ACHN (cell line): ENCODE measurements around the gene GSTT2B.
"Not testable (repeated sequence)": the region's sequence is repeated elsewhere in the genome, so short reads cannot be mapped to it uniquely, and the experiment has no call there.

Experiments used
- DNase-seq: peaks from one replicate; pipeline ENCODE4 v3.0.0-alpha.2; 2015
- in situ Hi-C: cut with HindIII; loops from 2 replicates; pipeline ENCODE4 v1.10.0; 2017; ENCODE audit warnings: low sequenced_read_pairs, low pct_ligation_motif_present, low pct_unique_long_range_greater_than_20kb

GSTT2B gene

DNA sequence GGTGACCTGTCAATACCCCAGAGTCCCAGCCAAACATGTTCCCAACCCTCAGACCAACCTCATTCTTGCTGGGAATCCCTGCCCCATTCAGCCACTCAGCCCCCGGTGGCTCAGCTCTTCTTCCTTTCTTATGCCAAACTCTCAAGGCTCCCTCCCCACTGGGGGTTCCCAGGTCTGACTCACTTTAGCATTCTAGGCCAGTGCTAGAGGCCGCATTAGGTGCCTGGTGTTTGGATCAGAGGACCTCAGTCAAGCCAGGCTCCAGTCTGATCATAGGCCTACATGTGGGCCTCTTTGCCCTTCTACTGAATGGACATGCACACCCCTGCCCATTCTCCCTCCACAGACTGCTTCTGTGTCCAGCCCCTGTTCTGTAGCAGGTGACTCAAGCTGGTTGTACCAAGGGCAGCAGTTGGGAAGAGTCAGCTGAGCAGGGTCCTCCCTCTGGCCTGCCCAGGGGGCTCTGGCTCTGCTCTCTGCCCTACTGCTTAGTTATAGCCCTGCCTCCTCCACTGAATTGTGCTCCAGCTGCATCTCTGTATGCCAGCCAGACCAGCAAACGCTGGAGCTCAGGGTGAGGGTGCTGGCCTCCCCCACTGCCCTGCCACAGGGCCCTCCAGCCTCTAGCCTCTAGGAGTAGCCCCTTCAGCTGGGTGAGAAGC, 28.7 kb upstream of the GSTT2B start:
- DNase-seq, in situ Hi-C loops: not testable (repeated sequence)

DNA sequence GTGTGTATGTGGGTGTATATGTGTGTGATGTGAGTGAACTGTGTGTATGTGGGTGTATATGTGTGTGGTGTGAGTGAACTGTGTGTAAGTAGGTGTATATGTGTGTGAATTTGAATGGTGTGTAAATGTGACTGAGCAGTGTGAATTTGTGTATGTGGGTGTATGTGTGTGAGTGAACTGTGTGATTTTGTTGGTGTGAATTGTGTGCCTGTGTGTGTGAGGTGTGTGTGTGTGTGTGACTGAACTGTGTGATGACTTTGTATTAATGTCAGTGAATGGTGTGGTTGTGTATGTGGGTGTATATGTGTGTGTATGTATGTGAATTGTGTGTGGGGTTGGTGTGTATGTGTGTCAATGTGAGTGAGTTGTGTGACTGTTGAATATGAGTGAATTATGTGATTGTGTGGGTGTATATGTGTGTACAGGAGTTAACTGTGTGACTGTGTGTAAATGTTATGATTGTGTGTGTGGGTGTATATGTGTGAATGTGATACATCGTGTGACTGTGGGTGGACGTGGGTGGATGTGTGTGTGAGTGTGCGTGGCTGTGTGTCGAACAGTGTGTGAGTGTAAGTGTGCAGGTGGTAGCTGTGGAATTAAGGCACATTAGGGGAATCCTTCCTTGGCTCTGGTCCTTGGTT, 25.7 kb upstream of the GSTT2B start:
- in situ Hi-C loops, DNase-seq: not testable (repeated sequence)

DNA sequence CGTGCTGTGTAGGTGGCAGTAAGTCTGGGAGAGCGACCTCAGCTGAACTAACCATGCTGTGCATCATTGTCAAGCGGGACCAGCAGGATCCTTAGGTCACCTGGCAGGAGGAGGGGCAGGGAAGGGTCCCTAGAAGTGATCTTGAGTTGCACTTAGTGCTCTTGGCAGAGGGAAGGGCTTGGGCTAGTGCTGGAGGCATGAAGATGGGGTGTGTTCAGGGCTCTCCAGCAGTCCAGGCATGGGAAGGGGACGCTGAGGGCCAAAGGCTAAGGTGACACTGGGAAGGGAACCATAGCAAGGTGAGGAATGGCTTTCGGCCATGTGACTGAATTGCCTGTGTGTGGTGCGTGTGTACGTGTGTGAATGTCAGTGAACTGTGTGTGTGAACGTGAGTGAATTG, 25.1 kb upstream of the GSTT2B start:
- in situ Hi-C loops = not testable (repeated sequence)

DNA sequence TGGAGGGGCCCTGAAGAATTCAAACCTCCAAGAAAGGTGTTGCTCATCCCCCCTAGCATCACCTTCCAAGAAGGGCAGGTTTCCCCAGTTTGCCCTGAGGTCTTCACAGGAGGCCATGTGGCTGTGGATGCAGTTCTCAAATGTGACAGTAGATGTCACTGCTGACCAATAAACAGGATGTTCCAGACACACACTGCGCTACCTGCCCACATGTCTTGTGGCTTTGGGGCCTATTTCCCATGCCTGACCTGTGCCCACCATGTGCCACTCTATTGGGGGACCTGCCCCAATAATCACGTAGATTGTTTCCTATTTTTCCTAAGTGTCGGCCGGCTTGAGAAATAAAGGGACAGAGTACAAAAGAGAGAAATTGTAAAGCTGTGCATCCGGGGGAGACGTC, 23.4 kb upstream of the GSTT2B start:
- peak; percentile 16 for DNase-seq
- in situ Hi-C loops = no loop called here

More for the DNA sequence above, 25.1 kb upstream of the GSTT2B start:
- not testable (repeated sequence) for DNase-seq

DNA sequence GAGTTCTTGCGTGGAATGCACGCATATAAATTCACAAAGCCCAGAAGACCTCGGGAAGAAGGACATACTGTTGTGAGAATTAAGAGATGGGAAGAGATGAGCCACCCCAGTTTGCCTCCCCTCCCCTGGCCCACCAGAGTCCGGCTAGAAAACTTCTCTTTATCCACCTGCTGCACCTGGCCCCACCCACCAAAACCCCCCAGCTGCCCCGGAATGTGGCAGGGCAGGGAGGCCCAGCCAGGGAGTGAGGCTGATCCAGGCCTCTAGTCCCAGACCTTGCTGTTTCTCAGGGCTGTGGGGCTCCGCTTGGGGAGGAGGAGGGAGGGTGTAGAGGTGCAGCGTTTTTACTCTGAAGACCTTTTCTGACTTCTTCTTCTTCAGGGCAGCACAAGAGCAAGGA, 19.6 kb upstream of the GSTT2B start:
- in situ Hi-C loops, DNase-seq: not testable (repeated sequence)

DNA sequence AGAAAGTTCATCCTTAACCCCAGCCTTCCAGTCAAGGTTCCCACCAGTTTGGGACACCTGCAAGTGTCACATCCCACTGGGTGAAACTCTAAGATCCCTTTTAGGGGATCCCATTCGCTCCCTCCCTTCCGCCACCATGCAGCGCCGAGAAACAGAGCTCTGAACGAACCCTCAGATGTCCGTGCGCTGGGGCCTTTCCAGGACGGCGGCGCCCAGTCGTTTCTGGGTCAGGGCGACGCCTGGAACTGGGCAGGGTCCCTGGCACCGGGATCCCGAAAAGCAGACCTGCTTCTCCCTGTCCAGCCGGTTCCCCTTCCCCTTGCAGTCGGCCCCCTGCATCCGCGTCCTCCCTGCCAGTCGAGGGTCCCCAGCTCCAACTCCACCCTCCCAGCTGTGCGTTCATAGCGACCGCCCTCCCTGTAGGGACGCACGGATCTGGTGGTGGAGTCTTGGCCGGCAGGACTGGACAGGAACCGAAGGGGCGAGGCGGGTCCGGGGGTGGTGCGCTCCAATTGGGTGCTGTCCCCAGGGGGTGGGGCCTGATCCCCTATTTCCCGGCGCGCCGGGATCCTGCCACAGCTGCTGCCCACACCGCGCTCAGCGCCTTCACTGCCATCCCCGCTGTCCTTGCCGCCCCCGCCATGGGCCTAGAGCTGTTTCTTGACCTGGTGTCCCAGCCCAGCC, 18.7 kb upstream of the GSTT2B start, which contains the start of gene GSTT2:
TSS of gene GSTT2 (plus strand) at position 578 of the 684 bp plus-strand sequence.
- DNase-seq, in situ Hi-C loops: not testable (repeated sequence)

DNA sequence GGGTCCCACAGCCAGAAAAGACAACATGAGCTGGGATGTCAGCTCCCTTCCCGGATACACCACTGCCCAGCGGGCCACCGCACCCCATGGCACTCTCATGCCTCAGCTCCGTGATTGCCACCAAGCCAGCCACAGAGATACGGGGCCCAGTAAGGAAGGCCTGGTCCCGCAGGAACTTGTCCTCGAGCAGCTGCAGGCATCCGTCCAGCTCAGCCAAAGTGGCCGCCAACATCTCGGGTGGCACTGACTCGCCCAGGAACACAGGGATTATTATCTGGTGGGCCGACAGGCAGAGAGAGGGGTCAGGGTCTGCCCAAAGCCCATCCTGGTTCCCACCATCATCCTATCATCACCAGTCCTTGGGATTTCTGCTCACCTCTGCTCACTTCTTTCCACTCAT, 16.3 kb upstream of the GSTT2B start:
- in situ Hi-C loops = not testable (repeated sequence)

DNA sequence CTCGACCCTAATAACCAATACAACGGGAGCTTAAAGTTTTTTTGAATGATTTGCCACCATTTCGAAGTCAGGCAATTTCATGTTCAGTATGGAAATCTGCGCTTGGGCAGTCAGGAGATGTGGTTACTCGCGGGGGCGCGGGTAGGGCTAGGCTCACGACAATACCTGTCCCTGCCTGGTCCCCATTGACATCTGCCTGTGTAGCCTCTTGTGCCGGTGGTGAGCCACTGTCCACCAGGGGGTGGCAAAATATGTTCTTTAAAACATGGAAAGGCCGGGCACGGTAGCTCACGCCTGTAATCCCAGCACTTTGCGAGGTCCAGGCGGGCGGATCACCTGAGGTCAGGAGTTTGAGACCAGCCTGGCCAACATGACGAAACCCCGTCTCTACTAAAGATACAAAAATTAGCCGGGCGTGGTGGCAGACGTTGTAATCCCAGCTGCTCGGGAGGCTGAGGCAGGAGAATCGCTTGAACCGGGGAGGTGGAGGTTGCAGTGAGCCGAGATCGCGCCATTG, 13.9 kb upstream of the GSTT2B start:
- in situ Hi-C loops, DNase-seq: not testable (repeated sequence)

More for the DNA sequence above, 16.3 kb upstream of the GSTT2B start:
- not testable (repeated sequence) for DNase-seq

DNA sequence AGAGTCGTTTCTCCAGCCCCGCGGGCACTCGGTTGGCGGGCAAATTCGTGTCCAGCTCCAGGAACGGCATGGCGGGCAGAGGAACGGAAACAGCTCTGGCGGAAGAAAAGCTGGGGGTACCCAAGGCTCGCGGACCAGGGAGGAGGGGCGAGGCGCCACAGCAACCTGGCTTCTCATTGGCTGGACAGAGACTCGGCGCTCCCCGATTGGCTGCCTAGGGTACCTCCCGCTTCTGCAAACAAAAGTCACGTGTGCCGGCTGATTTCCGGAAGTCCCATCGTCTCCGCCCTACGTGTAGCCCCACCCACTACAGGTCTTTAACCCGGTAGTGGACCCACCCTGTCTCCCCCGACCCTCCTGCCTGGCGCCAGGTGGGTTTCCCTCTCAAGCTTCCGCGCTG, 13.3 kb upstream of the GSTT2B start, which contains the start of gene DDT:
TSS of gene DDT (minus strand) at position 97 of the 400 bp plus-strand sequence. CDS start at position 70, 27 bp downstream.
- in situ Hi-C loops, DNase-seq: not testable (repeated sequence)

DNA sequence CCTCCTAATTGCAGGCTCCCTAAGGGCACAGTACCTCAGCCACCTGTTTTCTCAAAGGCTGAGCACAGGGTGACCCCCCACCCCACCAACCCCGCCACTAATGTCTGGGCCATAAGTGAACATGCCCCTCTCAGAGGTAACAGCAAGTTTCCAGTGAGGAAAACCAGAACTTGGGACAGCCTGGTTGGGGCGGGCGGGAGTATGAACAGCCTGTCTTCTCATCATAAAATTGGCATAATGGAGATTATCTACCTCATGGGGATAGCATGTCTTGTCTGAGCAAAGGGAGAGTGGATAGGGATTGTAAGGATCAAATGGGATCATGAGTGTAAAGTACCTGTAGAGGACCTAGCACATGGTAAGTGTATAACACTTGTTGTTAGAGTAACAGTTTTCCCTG, 10.9 kb upstream of the GSTT2B start:
- DNase-seq, in situ Hi-C loops: not testable (repeated sequence)

DNA sequence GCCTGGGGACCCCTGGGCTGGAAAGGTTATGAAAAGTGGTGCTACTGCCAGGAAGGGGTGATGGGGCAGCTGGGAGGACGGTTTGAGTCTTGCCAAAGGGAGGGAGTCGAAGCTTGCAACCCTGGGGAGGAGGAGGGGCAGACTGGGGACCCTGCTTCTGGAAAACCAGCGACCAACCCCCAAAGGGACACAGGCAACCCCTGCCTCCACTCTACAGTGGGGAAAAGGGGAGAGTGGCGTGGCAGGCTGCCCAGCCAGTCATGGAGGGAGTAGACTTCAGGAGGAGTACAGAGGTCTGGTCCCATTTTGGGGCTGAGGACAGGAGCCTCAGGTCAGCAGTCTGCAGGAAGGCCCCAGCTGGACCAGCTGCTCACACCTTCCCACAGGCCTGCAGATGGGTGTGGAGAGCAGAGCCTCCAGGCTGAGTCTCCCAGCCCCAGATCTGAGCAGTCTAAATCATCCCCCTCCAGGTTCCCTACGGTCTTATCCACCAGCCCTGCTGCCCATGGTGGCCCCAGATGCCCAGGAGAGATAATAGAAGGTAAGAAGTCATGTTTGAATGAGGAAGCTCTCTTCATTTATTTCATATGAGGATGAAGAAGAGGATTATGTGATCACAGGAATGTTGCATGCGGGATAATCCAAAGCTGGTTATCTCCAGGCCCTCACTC, 10.0 kb upstream of the GSTT2B start:
- in situ Hi-C loops = no loop called here
- DNase-seq = no peak

DNA sequence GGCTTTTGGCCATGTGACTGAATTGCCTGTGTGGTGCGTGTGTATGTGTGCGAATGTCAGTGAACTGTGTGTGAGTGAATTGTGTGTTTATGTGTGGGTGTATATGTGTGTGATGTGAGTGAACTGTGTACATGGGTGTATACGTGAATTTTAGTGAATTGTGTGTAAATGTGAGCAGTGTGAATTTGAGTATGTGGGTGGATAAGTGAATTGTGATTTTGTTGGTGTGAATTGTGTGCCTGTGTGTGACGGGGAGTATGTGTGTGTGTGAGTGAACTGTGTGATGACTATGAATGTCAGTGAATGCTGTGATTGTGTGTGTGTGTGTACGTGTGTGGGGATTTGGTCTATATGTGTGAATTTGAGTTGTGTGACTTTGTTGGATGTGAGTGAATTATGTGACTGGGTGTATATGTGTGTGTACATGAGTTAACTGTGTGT, 9.2 kb upstream of the GSTT2B start:
- DNase-seq = no peak
- in situ Hi-C loops = no loop called here

DNA sequence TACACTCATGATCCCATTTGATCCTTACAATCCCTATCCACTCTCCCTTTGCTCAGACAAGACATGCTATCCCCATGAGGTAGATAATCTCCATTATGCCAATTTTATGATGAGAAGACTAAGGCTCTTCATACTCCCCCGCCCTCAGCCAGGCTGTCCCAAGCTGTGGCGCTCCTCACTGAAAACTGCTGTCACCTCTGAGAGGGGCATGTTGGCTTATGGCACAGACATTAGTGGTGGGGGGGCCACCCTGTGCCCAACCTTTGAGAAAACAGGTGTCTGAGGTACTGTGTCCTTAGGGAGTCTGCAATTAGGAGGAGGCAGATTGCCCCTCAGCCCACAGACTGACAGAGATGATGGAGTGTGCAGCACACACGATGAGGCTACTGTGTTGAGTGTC, 8.1 kb upstream of the GSTT2B start:
- in situ Hi-C loops = no loop called here
- DNase-seq = no peak

DNA sequence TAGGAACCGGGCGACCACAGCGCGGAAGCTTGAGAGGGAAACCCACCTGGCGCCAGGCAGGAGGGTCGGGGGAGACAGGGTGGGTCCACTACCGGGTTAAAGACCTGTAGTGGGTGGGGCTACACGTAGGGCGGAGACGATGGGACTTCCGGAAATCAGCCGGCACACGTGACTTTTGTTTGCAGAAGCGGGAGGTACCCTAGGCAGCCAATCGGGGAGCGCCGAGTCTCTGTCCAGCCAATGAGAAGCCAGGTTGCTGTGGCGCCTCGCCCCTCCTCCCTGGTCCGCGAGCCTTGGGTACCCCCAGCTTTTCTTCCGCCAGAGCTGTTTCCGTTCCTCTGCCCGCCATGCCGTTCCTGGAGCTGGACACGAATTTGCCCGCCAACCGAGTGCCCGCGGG, 5.6 kb upstream of the GSTT2B start, which contains the start of gene DDTL:
TSS of gene DDTL (plus strand) at position 321 of the 400 bp plus-strand sequence. CDS start at position 348, 27 bp downstream.
- in situ Hi-C loops, DNase-seq: not testable (repeated sequence)

DNA sequence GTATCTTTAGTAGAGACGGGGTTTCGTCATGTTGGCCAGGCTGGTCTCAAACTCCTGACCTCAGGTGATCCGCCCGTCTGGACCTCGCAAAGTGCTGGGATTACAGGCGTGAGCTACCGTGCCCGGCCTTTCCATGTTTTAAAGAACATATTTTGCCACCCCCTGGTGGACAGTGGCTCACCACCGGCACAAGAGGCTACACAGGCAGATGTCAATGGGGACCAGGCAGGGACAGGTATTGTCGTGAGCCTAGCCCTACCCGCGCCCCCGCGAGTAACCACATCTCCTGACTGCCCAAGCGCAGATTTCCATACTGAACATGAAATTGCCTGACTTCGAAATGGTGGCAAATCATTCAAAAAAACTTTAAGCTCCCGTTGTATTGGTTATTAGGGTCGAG, 5.1 kb upstream of the GSTT2B start:
- in situ Hi-C loops, DNase-seq: not testable (repeated sequence)

DNA sequence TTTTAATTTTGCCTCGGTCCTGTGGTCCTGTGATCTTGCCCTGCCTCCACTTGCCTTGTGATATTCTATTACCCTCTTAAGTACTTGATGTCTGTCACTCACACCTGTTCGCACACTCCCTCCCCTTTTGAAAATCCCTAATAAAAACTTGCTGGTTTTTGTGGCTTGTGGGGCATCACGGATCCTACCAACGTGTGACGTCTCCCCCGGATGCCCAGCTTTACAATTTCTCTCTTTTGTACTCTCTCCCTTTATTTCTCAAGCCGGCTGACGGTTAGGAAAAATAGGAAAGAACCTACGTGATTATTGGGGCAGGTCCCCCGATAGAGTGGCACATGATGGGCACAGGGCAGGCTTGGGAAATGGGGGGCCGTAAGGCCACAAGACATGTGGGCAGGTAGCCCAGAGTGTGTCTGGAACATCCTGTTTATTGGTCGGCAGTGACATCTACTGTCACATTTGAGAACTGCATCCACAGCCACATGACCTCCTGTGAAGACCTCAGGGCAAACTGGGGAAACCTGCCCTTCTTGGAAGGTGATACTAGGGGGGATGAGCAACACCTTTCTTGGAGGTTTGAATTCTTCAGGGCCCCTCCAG, 4.6 kb downstream of the GSTT2B start:
- in situ Hi-C loops = not testable (repeated sequence)
- peak; percentile 73 for DNase-seq

DNA sequence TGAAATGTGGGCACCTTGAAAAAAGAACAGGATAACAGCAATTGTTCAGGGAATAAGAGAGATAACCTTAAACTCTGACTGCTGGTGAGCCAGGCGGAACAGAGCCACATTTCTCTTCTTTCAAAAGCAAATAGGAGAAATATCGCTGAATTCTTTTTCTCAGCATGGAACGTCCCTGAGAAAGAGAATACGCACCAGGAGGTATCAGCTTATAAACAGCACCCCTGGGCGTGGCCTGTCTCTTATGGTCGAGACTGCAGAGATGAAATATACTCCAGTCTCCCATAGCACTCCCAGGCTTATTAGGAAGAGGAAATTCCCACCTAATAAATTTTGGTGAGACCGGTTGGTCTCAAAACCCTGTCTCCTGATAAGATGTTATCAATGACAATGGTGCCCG, 5.1 kb downstream of the GSTT2B start:
- DNase-seq, in situ Hi-C loops: not testable (repeated sequence)

DNA sequence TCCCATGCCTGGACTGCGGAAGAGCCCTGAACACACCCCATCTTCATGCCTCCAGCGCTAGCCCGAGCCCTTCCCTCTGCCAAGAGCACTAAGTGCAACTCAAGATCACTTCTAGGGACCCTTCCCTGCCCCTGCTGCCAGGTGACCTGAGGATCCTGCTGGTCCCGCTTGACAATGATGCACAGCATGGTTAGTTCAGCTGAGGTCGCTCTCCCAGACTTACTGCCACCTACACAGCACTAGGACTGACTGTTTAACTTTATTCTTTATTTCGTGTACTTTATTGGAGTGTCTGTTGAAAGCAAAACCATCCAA, 6.0 kb downstream of the GSTT2B start:
- DNase-seq, in situ Hi-C loops: not testable (repeated sequence)
